Uterus (tissue), 2 donors: Measurements from ENCODE around the gene ACTR3C.

Source experiments
- CTCF ChIP-seq, 4 experiments: fragments of 200-600 bp in 2 of 4; fragments of 450-650 bp in 2 of 4; sonication (generic) in 2 of 4; IDR thresholded peaks; one replicate each; pipeline ENCODE4 v1.5.1; 2016 to 2019; ENCODE audit warnings: antibody characterized with exemption in 4 of 4, mild to moderate bottlenecking in 2 of 4, moderate library complexity in 1 of 4
- POLR2A ChIP-seq, 2 donors: fragments of 450-650 bp; IDR thresholded peaks; one replicate each; pipeline ENCODE4 v1.6.1; 2016; ENCODE audit warnings: antibody characterized with exemption in 2 of 2, mild to moderate bottlenecking in 1 of 2, moderate library complexity in 1 of 2

GRCh38 chr7:150325110-150325611 is 1.8 kb upstream of the ACTR3C start:
- TF ChIP-seq CTCF (IDR thresholded peaks at IDR 0.05) (no peak), POLR2A (IDR thresholded peaks at IDR 0.05) (no peak)
